Neutrophil (primary cell): ENCODE results near the gene NCOA1.
"Not testable (repeated sequence)": the region's sequence is repeated elsewhere in the genome, so short reads cannot be mapped to it uniquely, and the experiment has no call there.

ENCODE experiments used
- H3K27ac ChIP-seq: fragments of 200-600 bp; sonication (generic); 2 replicates; pipeline ENCODE4 v1.5.1; 2016; ENCODE audit warnings: mild to moderate bottlenecking, moderate library complexity
- H3K27me3 ChIP-seq: fragments of 200-600 bp; sonication (generic); 2 replicates; pipeline ENCODE4 v1.6.0; 2016; ENCODE audit warnings: mild to moderate bottlenecking
- H3K36me3 ChIP-seq: fragments of 200-600 bp; sonication (generic); 2 replicates; pipeline ENCODE4 v1.5.1; 2017
- H3K4me1 ChIP-seq, 2 experiments: fragments of 200-600 bp in 1 of 2; sonication (generic) in 1 of 2; 1 replicate in 1 of 2; 2 replicates in 1 of 2; pipeline versions ENCODE4 v1.5.1 to v1.6.1; 2013 to 2016; ENCODE audit warnings: low read depth in 1 of 2, low read length in 1 of 2, mild to moderate bottlenecking in 1 of 2, moderate library complexity in 1 of 2; ENCODE audit not compliant: control insufficient read depth in 1 of 2, insufficient read depth in 1 of 2
- H3K4me3 ChIP-seq, 2 experiments: fragments of 200-600 bp in 1 of 2; sonication (generic) in 1 of 2; 1 replicate in 1 of 2; 2 replicates in 1 of 2; pipeline ENCODE4 v1.5.1; 2013 to 2016; ENCODE audit warnings: low read depth in 1 of 2, low read length in 1 of 2, mild to moderate bottlenecking in 1 of 2, moderate library complexity in 1 of 2
- H3K9me3 ChIP-seq: fragments of 200-600 bp; sonication (generic); 2 replicates; pipeline ENCODE4 v1.5.1; 2016
- TF ChIP-seq, protein P1 (sequence below): fragments of 200-600 bp; sonication (generic); IDR thresholded peaks from 2 replicates; pipeline ENCODE4 v1.5.1; 2016; ENCODE audit warnings: antibody characterized with exemption

The NCOA1 gene

DNA sequence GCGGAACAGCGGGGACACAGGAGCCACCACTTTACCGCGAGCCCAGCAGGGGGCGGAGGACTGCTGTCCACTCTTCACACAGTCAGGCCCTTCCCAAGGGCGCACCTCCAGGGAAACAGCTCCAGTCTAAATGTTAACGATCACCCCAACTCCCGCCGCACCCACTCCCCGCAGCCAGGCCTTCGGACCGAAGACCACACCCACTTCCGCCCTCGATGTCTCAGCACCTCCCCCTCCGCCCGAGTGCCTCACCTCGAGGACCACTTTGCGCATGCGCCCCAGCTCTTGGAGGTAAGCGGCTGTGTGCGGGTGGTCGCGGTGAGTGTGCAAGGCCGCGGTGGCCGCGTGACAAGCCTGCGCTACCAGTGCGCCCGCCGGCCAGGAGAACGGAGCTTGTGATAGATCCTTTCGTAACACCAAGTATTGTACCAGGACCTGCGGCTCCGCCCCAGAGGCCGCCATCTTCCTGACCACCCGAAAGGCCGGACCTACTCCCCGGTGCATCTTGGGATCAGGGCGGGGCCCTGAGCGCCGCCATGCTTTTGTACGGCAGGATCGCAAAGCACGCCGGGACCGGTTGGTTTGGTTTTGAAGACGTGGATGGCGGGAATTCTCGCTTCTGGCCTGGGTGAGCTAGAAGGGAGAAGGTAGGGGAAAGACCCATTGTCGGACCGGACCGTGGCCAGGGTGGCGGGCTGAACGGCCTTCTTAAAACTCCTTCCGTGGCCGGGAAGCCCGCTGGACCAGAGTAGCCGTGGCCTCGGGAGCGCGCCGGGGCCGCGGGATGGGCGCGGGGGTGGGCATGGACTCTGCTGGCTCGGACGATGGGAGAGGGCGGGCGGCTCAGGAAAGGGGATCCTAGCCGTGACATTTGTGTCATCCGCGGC lies 302.1 kb downstream of the NCOA1 start, which contains the start of the genes CENPO and PTRHD1:
Gene CENPO, plus strand, starts transcription at position 552 of the 887 bp plus-strand sequence. CDS start 495 bp downstream, outside the sequence.
Gene PTRHD1, minus strand, starts transcription at position 518 of the 887 bp plus-strand sequence. Its CDS starts 14 bp downstream, at position 504.
- H3K36me3 ChIP-seq: no peaks in the 10 kb centered on the region
- no peaks in the 10 kb centered on the region for H3K27me3 ChIP-seq
- no peaks in the 10 kb centered on the region for H3K9me3 ChIP-seq
- H3K27ac ChIP-seq: peak within 1 kb of the TSS; percentile 91
- peaks cover 20 to 21% of the 10 kb centered on the region in 2 experiments for H3K4me1 ChIP-seq
- TF ChIP-seq, protein P1, sequence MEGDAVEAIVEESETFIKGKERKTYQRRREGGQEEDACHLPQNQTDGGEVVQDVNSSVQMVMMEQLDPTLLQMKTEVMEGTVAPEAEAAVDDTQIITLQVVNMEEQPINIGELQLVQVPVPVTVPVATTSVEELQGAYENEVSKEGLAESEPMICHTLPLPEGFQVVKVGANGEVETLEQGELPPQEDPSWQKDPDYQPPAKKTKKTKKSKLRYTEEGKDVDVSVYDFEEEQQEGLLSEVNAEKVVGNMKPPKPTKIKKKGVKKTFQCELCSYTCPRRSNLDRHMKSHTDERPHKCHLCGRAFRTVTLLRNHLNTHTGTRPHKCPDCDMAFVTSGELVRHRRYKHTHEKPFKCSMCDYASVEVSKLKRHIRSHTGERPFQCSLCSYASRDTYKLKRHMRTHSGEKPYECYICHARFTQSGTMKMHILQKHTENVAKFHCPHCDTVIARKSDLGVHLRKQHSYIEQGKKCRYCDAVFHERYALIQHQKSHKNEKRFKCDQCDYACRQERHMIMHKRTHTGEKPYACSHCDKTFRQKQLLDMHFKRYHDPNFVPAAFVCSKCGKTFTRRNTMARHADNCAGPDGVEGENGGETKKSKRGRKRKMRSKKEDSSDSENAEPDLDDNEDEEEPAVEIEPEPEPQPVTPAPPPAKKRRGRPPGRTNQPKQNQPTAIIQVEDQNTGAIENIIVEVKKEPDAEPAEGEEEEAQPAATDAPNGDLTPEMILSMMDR: peak; percentile 45
- H3K4me3 ChIP-seq: peak within 1 kb of the TSS; percentile 96 to 99

DNA sequence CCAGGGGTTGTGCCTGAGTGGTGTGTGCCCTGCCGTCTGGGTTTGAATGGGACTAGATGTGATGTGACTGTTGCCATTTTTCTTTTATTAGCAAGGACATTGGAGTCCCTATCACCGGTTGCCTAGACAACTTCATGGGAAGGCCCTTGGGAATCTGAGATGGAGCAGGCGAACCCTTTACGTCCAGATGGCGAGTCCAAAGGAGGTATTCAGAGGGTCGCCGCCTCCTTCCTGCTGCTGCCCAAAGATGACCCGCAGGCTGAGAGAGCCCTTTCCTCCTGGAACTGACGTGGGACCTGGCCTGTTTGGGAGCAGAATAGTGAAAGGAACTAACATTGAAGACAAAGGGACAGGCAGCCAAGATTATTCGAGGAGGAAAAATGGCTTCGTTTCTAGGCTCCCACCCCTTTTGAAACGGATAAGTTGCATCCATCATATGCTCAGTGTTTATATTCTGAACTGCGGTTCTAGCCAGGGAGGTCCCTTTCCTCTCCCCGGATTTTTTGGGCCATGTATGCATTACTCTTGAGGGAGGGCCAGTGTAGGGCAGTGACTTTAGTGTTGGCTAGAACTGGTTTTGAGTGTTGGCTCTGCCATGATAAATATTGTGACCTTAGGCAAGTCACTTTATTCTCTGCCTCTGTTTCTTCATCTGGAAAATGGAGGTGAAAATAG lies 302.8 kb downstream of the NCOA1 start:
- Histone ChIP-seq H3K9me3 (no peaks in the 10 kb centered on the region), H3K4me1 (peaks cover 20 to 21% of the 10 kb centered on the region in 2 experiments), H3K36me3 (no peaks in the 10 kb centered on the region), H3K27ac (peak overlapping the region; percentile 91), H3K27me3 (no peaks in the 10 kb centered on the region), H3K4me3 (peak overlapping the region; percentile 96 to 99)
- TF ChIP-seq, protein P1: no peak

DNA sequence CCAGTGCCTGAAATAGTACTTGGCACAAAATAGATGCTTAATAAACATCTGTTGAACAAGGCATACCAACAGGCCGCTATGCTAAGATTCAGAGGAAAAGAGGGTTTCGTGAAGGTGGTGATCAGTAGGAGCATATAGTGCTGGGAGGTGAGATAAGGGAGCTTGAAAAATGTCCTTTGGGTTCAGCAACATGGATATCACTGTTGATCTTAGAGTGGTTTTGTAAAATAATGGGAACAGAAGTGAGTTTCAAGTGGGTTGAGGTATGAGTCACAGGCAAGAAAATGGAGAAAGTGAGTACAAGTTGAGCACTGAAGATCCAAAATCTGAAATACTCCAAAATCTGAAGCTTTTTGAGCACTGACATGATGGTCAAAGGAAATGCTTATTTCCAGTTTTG lies 306.6 kb downstream of the NCOA1 start:
- Histone ChIP-seq H3K9me3 (no peaks in the 10 kb centered on the region), H3K27me3 (no peaks in the 10 kb centered on the region)
- TF ChIP-seq, protein P1: no peak

DNA sequence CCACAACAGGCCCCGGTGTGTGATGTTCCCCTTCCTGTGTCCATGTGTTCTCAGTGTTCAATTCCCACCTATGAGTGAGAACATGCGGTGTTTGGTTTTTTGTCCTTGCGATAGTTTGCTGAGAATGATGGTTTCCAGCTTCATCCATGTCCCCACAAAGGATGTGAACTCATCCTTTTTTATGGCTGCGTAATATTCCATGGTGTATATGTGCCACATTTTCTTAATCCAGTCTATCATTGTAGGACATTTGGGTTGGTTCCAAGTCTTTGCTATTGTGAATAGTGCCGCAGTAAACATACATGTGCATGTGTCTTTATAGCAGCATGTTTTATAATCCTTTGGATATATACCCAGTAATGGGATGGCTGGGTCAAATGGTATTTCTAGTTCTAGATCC lies 309.4 kb downstream of the NCOA1 start:
- H3K4me3 ChIP-seq, H3K9me3 ChIP-seq, H3K4me1 ChIP-seq, H3K27ac ChIP-seq, H3K27me3 ChIP-seq, H3K36me3 ChIP-seq: not testable (repeated sequence)

More for the DNA sequence above, 306.6 kb downstream of the NCOA1 start:
- H3K4me1 ChIP-seq: peaks cover 14% of the 10 kb centered on the region in 2 experiments
- peaks cover 7% of the 10 kb centered on the region for H3K36me3 ChIP-seq
- no peak overlapping the region for H3K27ac ChIP-seq
- H3K4me3 ChIP-seq: no peak overlapping the region

DNA sequence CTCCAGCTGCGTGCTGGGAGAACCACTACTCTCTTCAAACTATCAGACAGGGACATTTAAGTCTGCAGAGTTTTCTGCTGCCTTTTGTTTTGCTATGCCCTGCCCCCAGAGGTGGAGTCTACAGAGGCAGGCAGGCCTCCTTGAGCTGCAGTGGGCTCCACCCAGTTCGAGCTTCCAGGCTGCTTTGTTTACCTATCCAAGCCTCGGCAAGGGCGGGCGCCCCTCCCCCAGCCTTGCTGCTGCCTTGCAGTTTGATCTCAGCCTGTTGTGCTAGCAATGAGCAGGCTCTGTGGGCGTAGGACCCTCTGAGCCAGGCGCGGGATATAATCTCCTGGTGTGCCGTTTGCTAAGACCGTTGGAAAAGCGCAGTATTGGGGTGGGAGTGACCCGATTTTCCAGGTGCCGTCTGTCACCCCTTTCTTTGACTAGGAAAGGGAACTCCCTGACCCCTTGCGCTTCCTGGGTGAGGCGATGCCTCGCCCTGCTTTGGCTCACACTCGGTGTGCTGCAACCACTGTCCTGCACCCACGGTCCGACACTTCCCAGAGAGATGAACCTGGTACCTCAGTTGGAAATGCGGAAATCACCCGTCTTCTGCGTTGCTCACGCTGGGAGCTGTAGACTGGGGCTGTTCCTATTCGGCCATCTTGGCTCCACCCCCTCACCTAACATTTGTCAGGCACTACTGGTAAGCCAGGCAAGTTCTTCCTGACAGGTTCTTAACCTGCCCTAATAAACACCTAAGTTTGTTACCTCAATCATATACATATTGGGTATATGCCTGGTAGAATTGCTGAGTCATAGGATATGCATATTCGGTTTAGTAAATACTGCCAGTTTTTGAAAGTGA lies 315.0 kb downstream of the NCOA1 start:
- not testable (repeated sequence) for H3K36me3 ChIP-seq, H3K27ac ChIP-seq, H3K4me3 ChIP-seq, H3K27me3 ChIP-seq, H3K4me1 ChIP-seq, H3K9me3 ChIP-seq

DNA sequence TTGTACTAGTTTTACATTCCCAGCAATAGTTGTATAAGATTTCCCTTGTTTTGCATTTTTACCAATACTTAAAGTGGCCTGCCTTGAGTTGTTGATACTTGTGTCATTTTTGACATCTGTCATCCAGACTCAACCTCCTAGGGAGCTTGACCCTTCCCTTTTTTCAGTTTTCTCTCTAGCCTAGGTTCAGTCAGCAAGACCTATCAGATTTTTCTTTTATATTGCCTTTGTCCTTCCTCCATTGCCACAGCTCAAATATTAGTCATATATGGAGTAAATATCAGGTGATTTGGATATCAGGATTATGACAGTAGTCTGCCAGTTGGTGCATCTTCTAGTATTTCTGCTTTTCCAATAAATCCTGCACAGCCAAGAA lies 315.6 kb downstream of the NCOA1 start:
- Histone ChIP-seq H3K9me3 (no peaks in the 10 kb centered on the region), H3K4me1 (no peaks in the 10 kb centered on the region), H3K36me3 (peaks cover 5% of the 10 kb centered on the region), H3K4me3 (no peak overlapping the region), H3K27ac (no peak overlapping the region), H3K27me3 (no peaks in the 10 kb centered on the region)
- TF ChIP-seq, protein P1: no peak
